Activated T-cell treated with anti-CD3 and anti-CD28 coated beads, Interleukin-2, amount 50 U/mL, for 24 hours (primary cell): ENCODE results near the gene ATP13A3.

Experiments
- DNase-seq: peaks from one replicate; pipeline ENCODE4 v3.0.0-alpha.2; 2020
- H3K27ac Mint-ChIP-seq: 2 replicates; pipeline ENCODE4 v1.8.0; 2020; ENCODE audit warnings: mild to moderate bottlenecking, mixed read lengths
- H3K27me3 Mint-ChIP-seq: 2 replicates; pipeline ENCODE4 v1.8.0; 2020; ENCODE audit warnings: mixed read lengths
- H3K36me3 Mint-ChIP-seq: 2 replicates; pipeline ENCODE4 v1.8.0; 2020; ENCODE audit warnings: low read depth, mixed read lengths
- H3K4me1 Mint-ChIP-seq: 2 replicates; pipeline ENCODE4 v1.8.0; 2020; ENCODE audit warnings: low read depth, mixed read lengths
- H3K4me3 Mint-ChIP-seq: 2 replicates; pipeline ENCODE4 v1.8.0; 2020; ENCODE audit warnings: mild to moderate bottlenecking, moderate library complexity, mixed read lengths
- H3K9me3 Mint-ChIP-seq: 2 replicates; pipeline ENCODE4 v1.8.0; 2020; ENCODE audit warnings: mixed read lengths

The ATP13A3 gene

DNA sequence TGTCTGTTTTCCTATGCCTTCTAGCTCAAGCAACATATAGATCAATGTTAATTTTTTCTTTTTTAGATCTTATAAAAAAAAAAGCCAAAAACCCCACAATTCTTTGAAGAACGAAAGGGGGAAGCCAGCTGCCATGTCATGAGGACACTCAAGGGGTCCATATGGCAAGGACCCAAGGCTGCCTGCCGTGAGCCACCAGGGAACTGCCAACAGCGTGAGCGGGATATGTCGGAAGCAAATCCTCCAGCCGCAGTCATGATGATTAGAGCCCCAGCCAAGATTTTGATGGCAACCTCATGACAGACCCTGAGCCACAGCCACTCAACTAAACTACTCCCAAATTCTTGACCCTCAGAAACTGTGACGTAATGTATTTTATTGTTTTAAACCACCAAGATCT, 94.2 kb downstream of the ATP13A3 start:
- Mint-ChIP-seq H3K9me3 (peaks cover 10% of the 10 kb centered on the region), H3K36me3 (no peaks in the 10 kb centered on the region), H3K27me3 (peaks cover 14% of the 10 kb centered on the region), H3K4me3 (no peak overlapping the region), H3K27ac (no peak overlapping the region), H3K4me1 (peaks cover 30% of the 10 kb centered on the region)
- no peak for DNase-seq

DNA sequence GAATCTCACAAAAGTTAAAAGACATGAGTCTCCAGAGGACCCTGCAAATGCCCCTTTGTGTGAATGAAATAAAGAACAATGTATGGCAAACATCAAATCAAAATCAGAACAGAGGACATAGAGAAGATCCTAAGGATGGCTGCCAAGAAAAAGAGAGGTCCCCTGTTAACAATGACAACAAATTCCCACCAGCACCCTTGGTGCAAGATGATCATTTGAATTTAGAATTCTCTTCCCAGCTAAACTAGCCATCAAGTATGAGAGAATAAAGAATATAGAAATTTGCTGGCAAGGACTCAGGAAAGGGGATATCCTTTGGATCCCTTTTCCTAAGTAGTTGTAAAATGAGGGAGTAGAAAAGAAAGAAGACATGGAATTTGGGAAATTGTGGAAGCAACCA, 96.0 kb downstream of the ATP13A3 start:
- Mint-ChIP-seq H3K27ac (no peak overlapping the region), H3K27me3 (no peaks in the 10 kb centered on the region), H3K4me3 (no peak overlapping the region), H3K36me3 (no peaks in the 10 kb centered on the region), H3K4me1 (peaks cover 15% of the 10 kb centered on the region), H3K9me3 (peaks cover 10% of the 10 kb centered on the region)
- DNase-seq = no peak

DNA sequence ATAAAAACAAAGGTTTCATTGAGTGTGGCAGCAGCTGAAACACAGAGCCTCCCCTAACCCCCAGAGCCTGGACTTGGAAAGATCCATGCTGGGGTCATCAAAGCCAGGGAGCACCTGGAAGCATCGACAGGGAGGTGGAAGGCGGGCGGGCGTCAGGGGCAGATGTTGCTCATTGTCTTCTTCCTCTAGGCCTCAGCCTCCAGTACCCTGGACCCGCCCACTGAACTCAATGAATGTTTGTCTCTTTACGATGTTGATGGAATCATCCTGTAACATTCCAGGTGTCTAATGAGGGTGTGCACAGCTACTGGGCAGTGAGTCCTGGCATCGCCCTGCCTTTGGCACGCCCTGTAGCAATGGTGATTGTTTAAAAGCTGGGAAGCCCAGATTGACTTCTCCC, 97.5 kb downstream of the ATP13A3 start:
- Mint-ChIP-seq H3K9me3 (peaks cover 10% of the 10 kb centered on the region), H3K36me3 (no peaks in the 10 kb centered on the region), H3K27ac (no peak overlapping the region), H3K4me1 (no peaks in the 10 kb centered on the region), H3K4me3 (no peak overlapping the region), H3K27me3 (no peaks in the 10 kb centered on the region)
- DNase-seq = peak; percentile 16

DNA sequence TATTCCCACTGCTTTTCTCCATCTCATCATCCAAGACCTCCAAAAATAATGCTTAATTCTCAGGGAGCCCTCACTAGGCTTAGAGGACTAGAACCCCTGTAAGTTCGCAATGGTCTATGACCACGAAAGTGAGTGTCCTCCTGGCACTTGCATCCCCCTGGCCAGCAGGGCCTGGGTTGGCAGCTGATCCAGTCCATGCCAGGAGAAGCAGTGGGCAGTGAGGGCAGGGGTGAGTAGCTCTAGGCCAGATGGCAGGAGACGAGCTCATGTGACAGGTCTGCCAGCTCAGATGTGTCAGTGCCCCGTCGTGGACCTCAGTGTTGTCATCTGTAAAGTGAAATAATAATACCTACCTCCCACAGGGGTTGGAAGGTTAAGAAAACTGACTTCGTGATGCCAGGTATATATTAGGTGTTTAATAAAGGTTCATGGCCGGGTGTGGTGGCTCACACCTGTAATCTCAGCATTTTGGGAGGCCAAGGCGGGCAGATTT, 98.8 kb downstream of the ATP13A3 start:
- Mint-ChIP-seq H3K4me1 (no peaks in the 10 kb centered on the region), H3K9me3 (peaks cover 10% of the 10 kb centered on the region), H3K27me3 (no peaks in the 10 kb centered on the region), H3K27ac (no peak overlapping the region), H3K4me3 (no peak overlapping the region), H3K36me3 (no peaks in the 10 kb centered on the region)
- DNase-seq = peak; percentile 12

DNA sequence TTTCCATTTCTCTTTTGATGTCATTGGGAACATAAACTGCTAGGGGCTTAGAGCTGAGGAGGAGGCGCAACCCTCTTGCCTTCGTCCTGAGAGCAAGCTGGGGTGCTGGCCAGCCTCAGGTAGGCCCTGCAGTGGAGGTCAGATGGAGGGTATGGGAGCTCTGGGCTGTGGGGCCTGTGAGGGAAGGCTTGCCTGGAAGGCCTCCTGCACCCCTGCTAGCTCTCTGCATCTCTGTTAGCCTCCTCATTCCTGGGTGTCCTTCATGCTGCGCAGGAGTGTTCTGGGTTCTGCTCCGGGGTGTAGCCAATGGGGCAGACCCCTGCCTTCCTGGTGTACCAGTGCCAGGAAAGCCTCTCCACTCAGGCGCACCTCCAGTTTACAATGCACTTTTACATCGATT, 99.5 kb downstream of the ATP13A3 start:
- H3K9me3 Mint-ChIP-seq = peaks cover 10% of the 10 kb centered on the region
- no peaks in the 10 kb centered on the region for H3K4me1 Mint-ChIP-seq
- H3K27ac Mint-ChIP-seq = no peak overlapping the region
- H3K4me3 Mint-ChIP-seq = no peak overlapping the region
- no peaks in the 10 kb centered on the region for H3K27me3 Mint-ChIP-seq
- no peaks in the 10 kb centered on the region for H3K36me3 Mint-ChIP-seq
- DNase-seq = peak; percentile 11

DNA sequence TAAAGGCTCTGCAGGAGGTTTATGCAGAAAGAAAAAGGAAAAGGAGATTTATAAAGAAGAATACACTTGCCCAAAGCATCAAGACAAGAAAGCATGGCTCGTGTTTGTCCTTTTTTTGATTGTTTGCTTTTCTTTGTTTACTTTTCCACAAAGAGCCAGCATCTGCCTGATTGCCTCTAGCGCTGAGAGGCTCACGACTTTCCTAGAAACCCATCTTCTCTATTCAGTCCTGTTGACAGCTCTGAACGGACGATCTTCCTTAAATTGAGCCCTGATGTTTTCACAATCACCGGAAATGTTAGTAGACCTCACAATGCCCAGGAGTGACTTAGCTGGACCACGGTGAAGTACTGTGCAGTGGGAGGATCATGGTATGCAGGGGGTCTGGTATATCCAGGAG, 100.2 kb downstream of the ATP13A3 start:
- Mint-ChIP-seq H3K36me3 (no peaks in the 10 kb centered on the region), H3K4me1 (no peaks in the 10 kb centered on the region), H3K27ac (no peak overlapping the region), H3K27me3 (no peaks in the 10 kb centered on the region), H3K4me3 (no peak overlapping the region), H3K9me3 (peaks cover 10% of the 10 kb centered on the region)
- DNase-seq = no peak

DNA sequence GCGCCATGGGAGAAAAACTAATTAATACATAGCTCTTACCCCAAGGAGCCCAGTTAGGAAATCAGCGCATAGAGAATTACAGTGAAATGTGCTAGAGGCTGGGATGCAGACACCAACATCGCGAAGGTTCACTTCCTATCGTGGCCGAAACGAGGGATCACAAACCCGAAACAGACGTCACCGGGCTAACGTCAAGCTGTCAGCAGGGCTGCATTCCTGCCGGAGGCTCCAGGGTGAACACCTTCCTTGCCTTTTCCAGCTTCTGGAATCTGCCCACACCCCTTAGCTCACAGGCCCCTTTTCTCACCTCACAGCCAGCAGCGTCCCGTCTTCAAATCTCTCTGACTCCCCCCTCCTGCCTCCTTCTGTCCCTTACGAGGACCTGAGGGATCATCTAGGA, 100.7 kb downstream of the ATP13A3 start:
- Mint-ChIP-seq H3K27ac (no peak overlapping the region), H3K36me3 (no peaks in the 10 kb centered on the region), H3K27me3 (no peaks in the 10 kb centered on the region)

DNA sequence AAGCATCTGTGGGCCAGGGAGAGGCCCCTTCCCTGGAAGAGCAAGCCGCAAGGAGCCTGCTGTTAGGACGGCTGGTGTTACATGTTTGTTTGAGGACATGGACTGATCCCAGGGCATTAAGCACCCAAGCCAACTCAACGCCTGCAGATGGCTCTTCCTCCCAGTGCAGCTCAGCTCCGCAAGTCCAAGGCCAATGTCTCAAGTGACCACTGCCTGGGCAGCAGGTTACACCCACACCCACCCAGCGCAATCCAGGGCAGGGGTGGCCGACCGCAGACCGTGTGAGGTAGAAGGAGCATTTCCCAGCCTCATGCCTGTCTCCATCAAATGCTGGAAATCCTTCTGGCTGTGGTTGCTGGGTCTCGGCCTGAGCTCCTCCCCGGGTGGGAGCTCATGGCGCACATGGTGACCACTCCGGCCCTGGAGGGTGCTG, 102.2 kb downstream of the ATP13A3 start:
- H3K9me3 Mint-ChIP-seq = no peaks in the 10 kb centered on the region
- H3K36me3 Mint-ChIP-seq = no peaks in the 10 kb centered on the region
- no peak overlapping the region for H3K27ac Mint-ChIP-seq
- H3K27me3 Mint-ChIP-seq = peaks cover 4% of the 10 kb centered on the region
- H3K4me1 Mint-ChIP-seq = no peaks in the 10 kb centered on the region
- DNase-seq = peak; percentile 6
- no peak overlapping the region for H3K4me3 Mint-ChIP-seq

More for the DNA sequence above, 100.7 kb downstream of the ATP13A3 start:
- Mint-ChIP-seq H3K4me3 (no peak overlapping the region), H3K4me1 (no peaks in the 10 kb centered on the region), H3K9me3 (peaks cover 10% of the 10 kb centered on the region)
- peak; percentile 8 for DNase-seq

DNA sequence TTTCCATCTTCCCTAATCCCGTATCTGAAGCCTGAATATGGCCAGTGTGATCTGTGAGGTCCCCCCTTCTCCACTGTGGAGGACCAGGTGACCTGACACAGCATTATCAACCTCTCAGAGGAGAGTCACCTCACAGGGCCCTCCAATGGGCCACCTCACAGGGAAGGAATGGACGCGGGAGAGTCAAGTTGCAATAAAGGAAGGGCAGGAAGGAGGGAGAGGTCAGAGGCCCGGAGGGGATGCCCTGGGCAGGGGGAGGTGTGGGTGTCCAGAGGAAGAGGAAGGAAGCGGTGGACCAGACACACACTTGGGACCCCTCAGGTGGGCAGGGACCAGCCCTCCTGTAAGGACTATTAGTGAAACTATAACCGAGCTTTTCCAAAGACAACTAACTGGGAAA, 102.6 kb downstream of the ATP13A3 start:
- Mint-ChIP-seq H3K9me3 (no peaks in the 10 kb centered on the region), H3K4me1 (no peaks in the 10 kb centered on the region), H3K27me3 (peaks cover 4% of the 10 kb centered on the region), H3K27ac (no peak overlapping the region), H3K36me3 (no peaks in the 10 kb centered on the region), H3K4me3 (no peak overlapping the region)
- DNase-seq = peak; percentile 19

DNA sequence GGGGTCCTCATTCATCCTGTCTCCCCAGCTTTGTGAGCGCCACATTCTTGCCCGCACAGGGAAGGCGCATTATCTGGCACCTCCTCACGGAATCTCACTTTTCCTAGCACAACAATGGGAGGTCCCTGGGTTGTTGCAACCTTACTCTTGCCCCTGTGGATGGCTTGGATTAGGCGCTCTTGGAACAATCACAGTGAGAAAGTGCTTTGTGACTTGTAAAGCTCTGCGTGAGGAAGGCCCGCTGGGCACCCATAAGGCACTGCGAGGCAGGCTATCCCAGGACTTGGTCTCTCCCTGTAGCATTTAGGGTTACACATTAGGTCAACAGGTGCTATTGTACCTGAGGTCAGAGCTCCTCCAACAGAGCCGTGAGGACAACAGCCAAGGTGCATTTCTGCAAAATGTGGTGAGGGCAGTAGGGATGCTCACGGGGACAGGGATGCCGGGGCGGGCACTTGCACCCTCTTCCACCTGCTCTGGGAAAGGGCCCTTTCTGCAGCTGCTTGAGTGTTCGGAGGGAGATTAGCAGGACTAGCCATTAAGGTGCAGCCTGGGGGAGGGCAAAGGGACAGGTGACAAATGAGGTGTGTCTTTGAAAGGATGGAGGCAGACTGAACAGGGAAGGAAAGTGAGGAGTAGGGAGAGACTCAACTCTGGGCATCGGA, 103.4 kb downstream of the ATP13A3 start:
- H3K36me3 Mint-ChIP-seq = no peaks in the 10 kb centered on the region
- peaks cover 8% of the 10 kb centered on the region for H3K27me3 Mint-ChIP-seq
- H3K4me3 Mint-ChIP-seq = no peak overlapping the region
- DNase-seq = no peak
- H3K9me3 Mint-ChIP-seq = no peaks in the 10 kb centered on the region
- no peaks in the 10 kb centered on the region for H3K4me1 Mint-ChIP-seq
- H3K27ac Mint-ChIP-seq = no peak overlapping the region

DNA sequence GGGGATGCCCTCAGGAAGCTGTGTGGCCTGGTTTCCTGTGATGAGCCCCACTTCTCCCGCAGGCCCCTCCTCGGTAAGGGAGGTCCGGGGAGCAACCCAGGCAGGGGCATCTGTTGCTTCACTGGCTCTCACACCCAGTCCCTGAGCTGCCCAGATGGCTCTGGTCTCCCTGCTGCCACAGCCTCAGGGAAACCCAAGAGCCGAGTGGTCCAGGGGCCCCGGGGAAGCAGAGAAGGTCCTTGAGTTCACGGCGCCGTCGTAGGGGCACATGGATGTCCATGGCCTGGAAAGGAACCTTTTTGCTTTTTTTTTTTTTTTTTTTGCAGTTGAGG, 103.9 kb downstream of the ATP13A3 start:
- Mint-ChIP-seq H3K27ac (no peak overlapping the region), H3K4me3 (no peak overlapping the region), H3K36me3 (no peaks in the 10 kb centered on the region), H3K9me3 (no peaks in the 10 kb centered on the region), H3K4me1 (no peaks in the 10 kb centered on the region), H3K27me3 (peaks cover 10% of the 10 kb centered on the region)
- peak; percentile 2 for DNase-seq

DNA sequence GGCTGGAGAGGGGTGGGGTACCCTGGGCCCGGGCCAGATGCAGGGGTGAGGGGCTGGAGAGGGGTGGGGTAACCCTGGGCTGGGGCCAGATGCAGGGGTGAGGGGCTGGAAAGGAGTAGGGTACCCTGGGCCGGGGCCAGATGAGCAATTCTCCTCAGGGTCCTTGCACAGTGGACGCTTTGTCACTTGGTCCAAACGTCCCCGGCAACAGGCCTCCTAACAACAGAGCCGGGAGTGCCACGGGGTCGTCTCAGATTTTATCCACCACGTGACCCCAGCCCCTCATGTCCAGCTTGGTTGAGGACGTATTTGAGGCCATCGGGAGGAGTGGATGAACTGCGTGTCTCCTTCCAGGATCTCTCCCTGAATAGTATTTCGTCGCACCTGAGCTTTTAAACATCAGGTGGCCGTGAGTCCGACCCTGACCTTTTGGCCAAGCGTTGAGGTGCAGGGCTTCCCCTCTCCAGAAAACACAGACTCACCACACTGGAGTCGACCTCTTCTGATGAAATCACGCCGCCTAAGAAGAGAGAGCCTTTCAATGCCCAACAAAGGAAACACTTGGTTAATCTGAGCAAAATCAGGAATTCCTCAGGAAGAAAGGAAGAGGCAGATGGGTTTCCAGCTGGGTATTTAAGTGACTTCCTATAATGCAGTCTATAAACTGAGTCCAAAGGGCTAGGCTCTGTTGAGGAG, 104.5 kb downstream of the ATP13A3 start:
- no peaks in the 10 kb centered on the region for H3K36me3 Mint-ChIP-seq
- no peaks in the 10 kb centered on the region for H3K9me3 Mint-ChIP-seq
- H3K27me3 Mint-ChIP-seq = peaks cover 10% of the 10 kb centered on the region
- H3K27ac Mint-ChIP-seq = no peak overlapping the region
- no peaks in the 10 kb centered on the region for H3K4me1 Mint-ChIP-seq
- H3K4me3 Mint-ChIP-seq = no peak overlapping the region
- DNase-seq = peak; percentile 8

DNA sequence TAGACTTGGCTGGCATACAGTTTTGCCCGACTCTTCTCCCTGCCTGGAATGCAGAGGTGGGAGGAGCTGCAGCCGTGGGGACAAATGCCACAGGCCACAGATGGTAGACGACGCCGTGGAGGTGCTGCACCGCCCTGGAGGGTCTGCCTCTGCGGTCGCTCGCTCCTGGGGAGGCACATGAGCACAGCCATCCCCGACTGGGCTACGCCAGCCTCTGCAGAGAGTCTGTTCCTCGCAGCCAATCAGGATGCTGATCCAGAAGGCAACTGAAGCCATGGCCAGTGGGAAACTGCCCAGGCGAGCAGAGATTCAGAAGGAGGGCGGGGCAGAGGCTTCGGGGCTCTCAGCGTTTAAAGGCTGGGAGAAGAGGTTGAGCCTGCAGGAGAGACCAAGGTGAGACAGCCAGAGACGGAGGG, 105.3 kb downstream of the ATP13A3 start:
- no peak overlapping the region for H3K4me3 Mint-ChIP-seq
- H3K4me1 Mint-ChIP-seq = no peaks in the 10 kb centered on the region
- H3K27ac Mint-ChIP-seq = no peak overlapping the region
- peaks cover 11% of the 10 kb centered on the region for H3K27me3 Mint-ChIP-seq
- no peaks in the 10 kb centered on the region for H3K9me3 Mint-ChIP-seq
- peak; percentile 16 for DNase-seq
- no peaks in the 10 kb centered on the region for H3K36me3 Mint-ChIP-seq

DNA sequence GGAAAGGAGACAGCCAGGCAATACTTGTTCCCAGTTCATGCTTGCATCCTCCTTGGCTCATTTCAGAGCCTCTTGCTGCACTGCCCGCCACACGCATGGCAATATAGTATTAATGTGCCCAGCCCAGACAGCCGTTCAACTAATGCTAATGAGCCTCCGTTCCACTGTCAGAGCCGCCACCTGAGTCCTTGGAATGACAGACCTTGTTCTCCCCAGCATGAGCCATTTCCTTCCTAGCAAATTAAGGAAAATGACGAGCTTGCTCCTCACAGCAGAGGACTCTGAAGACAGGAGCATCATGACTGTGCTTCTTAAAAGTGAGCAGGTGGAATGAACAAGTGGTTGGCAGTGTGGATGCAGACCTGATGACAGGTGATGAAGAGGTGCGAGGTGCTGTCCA, 106.5 kb downstream of the ATP13A3 start:
- Mint-ChIP-seq H3K9me3 (no peaks in the 10 kb centered on the region), H3K36me3 (no peaks in the 10 kb centered on the region), H3K27me3 (peaks cover 16% of the 10 kb centered on the region), H3K4me1 (no peaks in the 10 kb centered on the region), H3K27ac (no peak overlapping the region), H3K4me3 (no peak overlapping the region)
- DNase-seq = peak; percentile 14

DNA sequence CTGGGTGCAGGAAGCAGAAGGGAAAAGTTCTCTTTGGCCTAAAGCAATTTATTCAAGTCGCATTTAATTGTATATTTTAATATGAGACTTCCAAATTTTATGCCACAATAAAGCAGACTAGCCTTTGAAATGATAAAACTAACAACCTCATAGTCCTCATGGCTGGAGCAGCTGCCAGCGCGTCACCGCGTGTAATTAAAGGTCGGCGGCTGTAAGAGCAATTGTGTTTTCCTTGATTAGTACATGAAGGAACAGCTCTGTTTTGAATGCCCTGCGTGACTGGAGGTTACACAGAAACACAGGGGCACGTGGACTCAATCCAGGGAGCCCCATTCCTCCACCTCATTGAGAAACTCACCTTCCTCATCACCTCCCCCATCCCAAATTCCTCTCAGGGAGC, 107.2 kb downstream of the ATP13A3 start:
- DNase-seq = no peak
- Mint-ChIP-seq H3K27me3 (peaks cover 21% of the 10 kb centered on the region), H3K4me1 (no peaks in the 10 kb centered on the region), H3K27ac (no peak overlapping the region), H3K36me3 (no peaks in the 10 kb centered on the region), H3K9me3 (no peaks in the 10 kb centered on the region), H3K4me3 (no peak overlapping the region)
